Esophagus squamous epithelium (tissue), 4 donors: Measurements from ENCODE around the gene HLCS.

Experiments used
- POLR2A ChIP-seq, 4 donors: fragments of 450-650 bp; IDR thresholded peaks; one replicate each; pipeline ENCODE4 v1.6.1; 2017; ENCODE audit warnings: antibody characterized with exemption in 4 of 4, mild to moderate bottlenecking in 4 of 4, moderate library complexity in 3 of 4
- TF ChIP-seq, protein P1 (sequence below), 6 experiments: fragments of 450-650 bp in 4 of 6; fragments of 200-600 bp in 2 of 6; sonication (generic) in 2 of 6; IDR thresholded peaks; one replicate each; pipeline ENCODE4 v1.5.1; 2016 to 2019; ENCODE audit warnings: antibody characterized with exemption in 6 of 6, mild to moderate bottlenecking in 4 of 6, moderate library complexity in 4 of 6

DNA sequence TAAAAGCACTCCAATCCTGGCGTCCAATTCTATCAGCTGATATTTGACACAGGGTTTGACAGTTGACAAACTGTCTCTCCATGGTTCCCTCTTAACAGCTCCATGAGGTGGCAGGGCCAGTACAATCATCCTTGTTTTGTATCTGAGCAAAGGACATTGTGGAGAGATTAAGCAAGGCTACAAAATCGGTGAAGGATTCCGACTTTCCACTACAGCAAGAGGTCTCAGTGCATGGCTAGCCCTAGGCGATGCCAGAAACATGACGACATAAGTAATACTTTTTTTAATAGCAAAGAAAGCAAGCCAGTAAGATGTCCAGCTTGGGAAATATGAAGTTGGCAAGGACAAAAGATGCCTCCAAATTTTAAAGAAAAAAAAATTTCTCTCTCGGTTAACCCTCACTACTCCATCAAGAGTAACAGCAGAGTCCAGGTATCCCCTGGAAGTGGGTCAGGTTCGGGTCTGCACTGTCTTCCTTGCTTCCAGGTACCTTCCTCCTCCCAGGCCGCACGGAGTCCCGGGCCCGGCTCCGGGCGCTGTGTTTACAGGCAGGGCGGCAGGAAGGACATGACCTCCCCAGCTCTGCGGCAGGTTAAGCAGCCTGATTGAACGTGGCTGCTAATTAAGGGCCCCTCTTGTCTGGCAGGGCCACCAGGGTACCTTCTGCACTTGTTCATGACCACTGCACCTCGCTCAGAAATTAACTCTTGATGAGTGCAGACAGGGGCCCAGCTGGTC, 161.4 kb downstream of the HLCS start:
- no peak for TF ChIP-seq POLR2A (IDR thresholded peaks at IDR 0.05)
- TF ChIP-seq, protein P1, sequence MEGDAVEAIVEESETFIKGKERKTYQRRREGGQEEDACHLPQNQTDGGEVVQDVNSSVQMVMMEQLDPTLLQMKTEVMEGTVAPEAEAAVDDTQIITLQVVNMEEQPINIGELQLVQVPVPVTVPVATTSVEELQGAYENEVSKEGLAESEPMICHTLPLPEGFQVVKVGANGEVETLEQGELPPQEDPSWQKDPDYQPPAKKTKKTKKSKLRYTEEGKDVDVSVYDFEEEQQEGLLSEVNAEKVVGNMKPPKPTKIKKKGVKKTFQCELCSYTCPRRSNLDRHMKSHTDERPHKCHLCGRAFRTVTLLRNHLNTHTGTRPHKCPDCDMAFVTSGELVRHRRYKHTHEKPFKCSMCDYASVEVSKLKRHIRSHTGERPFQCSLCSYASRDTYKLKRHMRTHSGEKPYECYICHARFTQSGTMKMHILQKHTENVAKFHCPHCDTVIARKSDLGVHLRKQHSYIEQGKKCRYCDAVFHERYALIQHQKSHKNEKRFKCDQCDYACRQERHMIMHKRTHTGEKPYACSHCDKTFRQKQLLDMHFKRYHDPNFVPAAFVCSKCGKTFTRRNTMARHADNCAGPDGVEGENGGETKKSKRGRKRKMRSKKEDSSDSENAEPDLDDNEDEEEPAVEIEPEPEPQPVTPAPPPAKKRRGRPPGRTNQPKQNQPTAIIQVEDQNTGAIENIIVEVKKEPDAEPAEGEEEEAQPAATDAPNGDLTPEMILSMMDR (IDR thresholded peaks at IDR 0.05), result no peak
